Right forelimb (tissue), 1 donor: ENCODE measurements around the gene PTH1R.

ENCODE experiments used
- DNase-seq: peaks from one replicate; pipeline ENCODE4 v3.0.0-alpha.2; 2018

Gene PTH1R

DNA sequence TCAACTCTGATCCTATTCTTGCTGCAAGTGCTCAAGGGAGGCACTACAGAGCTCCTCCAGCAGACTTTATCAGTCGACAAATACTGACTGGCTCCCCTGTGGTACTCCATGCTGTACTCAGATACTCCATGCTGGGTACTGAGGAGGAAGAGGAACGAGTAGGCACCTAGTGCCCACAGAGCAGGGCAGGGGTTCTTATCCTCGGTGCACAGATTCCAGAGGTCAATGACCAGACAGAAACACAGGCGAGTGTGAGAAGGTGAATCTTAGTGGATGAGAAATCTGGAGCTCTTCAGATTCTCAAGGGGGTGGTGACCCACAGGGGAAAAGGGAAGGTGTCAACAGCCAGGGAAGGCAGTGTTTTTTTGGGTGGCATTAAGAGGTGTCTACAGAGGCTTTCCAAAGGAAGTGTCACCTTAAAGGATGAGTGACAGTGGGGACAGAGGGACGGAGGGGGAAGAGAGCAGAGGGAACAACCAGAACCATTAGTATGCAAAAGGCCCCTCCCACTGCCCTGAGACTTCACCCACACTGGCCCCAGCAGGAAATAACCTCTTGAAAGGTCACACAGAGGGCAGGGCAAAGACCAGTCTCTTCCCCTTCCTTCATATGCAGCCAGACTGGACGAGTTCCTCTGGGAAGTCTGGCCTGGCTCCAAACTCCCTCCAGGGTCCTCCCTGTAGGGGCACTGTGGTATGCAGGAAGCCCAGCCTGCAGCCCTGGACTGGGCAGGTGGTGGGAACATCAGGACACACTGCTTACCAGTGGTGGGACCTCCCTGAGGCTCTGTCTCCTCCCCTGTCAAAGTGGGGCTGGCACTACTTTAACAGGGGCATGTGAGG, 71.5 kb downstream of the PTH1R start:
- no peak for DNase-seq

- no peak for DNase-seq
Observed at GRCh38 chr3:46950177-46950576, 72.7 kb downstream of the PTH1R start.

GRCh38 chr3:46950650-46951241, 73.2 kb downstream of the PTH1R start:
- no peak for DNase-seq

DNA sequence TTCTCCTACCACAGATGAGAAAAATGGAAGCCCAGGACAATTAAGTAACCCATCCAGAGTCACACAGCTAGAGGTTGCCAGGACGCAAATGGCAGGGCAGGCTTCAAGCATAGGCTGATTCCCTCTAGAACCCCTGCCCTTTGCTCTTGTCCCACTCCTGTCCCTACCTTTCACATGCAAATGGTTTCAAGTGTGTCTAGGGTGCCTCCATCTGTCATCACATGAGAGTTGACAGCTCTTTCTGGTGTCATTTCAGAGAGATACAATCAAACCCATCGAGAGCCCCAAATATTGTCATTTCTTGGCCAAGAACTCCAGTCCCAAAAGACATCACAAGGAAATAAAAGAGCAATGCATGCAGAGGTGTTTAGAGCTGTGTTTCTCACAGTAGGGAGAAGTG, 75.3 kb downstream of the PTH1R start:
- DNase-seq: no peak
